Smooth muscle cell (in vitro differentiated cells): ENCODE data around the gene TPI1. TPM values are rescaled to one million over a fixed set of nuclear protein-coding genes. Genes with fewer than 3 reads are reported as not detected.
"Not testable (repeated sequence)": the region's sequence is repeated elsewhere in the genome, so short reads cannot be mapped to it uniquely, and the experiment has no call there.

Experiments used
- DNase-seq: peaks from one replicate; lab custom pipeline; 2025; ENCODE audit not compliant: unreplicated experiment; lab: John Stamatoyannopoulos, UW
- H2AFZ ChIP-seq: fragments of 200-600 bp; sonication (generic); 2 replicates; pipeline ENCODE4 v1.6.0; 2016; ENCODE audit warnings: antibody characterized with exemption, low read depth, mild to moderate bottlenecking
- H3F3A ChIP-seq: fragments of 200-600 bp; sonication (generic); 2 replicates; pipeline ENCODE4 v1.6.0; 2017; ENCODE audit warnings: antibody characterized with exemption, low read depth
- H3K27ac ChIP-seq: fragments of 200-600 bp; sonication (generic); 2 replicates; pipeline ENCODE4 v1.5.1; 2016; ENCODE audit warnings: low read depth, mild to moderate bottlenecking
- H3K27me3 ChIP-seq: fragments of 200-600 bp; sonication (generic); 2 replicates; pipeline ENCODE4 v1.6.1; 2016; ENCODE audit warnings: low read depth, mild to moderate bottlenecking
- H3K36me3 ChIP-seq: fragments of 200-600 bp; sonication (generic); 2 replicates; pipeline ENCODE4 v1.5.1; 2016; ENCODE audit warnings: low read depth
- H3K4me1 ChIP-seq: fragments of 200-600 bp; sonication (generic); 2 replicates; pipeline ENCODE4 v1.5.1; 2016; ENCODE audit warnings: low read depth
- H3K4me2 ChIP-seq: fragments of 200-600 bp; sonication (generic); 2 replicates; pipeline ENCODE4 v1.6.0; 2016; ENCODE audit warnings: mild to moderate bottlenecking
- H3K4me3 ChIP-seq: fragments of 200-600 bp; sonication (generic); 2 replicates; pipeline ENCODE4 v1.5.1; 2016; ENCODE audit warnings: mild to moderate bottlenecking
- H3K79me2 ChIP-seq: fragments of 200-600 bp; sonication (generic); 2 replicates; pipeline ENCODE4 v1.6.0; 2016; ENCODE audit warnings: low read depth, mild to moderate bottlenecking
- H3K9ac ChIP-seq: fragments of 200-600 bp; sonication (generic); 2 replicates; pipeline ENCODE4 v1.6.0; 2016; ENCODE audit warnings: low read depth
- H3K9me3 ChIP-seq: fragments of 200-600 bp; sonication (generic); replicated peaks from 2 replicates; pipeline ENCODE4 v1.5.1; 2016; ENCODE audit warnings: low read depth
- H4K20me1 ChIP-seq: fragments of 200-600 bp; sonication (generic); 2 replicates; pipeline ENCODE4 v1.6.0; 2016; ENCODE audit warnings: low read depth
- CTCF ChIP-seq: fragments of 200-600 bp; sonication (generic); IDR thresholded peaks from 2 replicates; pipeline ENCODE4 v1.5.1; 2017; ENCODE audit warnings: borderline replicate concordance, mild to moderate bottlenecking, antibody characterized with exemption; ENCODE audit not compliant: insufficient read depth, poor library complexity, severe bottlenecking
- WGBS: methylation state at CpG from one replicate; pipeline ENCODE4 v1.1.7; 2016; ENCODE audit warnings: low lambda C conversion rate; 5-methylcytosine and 5-hydroxymethylcytosine counted together
- polyA plus RNA-seq: library from polyadenylated mRNA; unstranded; fragments of >200 nt; fragmentation: Nextera tagmentation; extraction: Ambion mirVana; gene quantifications from 2 replicates; pipeline ENCODE4 v1.2.1, GENCODE V29; 2016
- total RNA-seq: library from RNA; depleted of rRNA; stranded (reverse); fragments of >200 nt; gene quantifications from 2 replicates; pipeline ENCODE4 v1.2.3, GENCODE V29; 2014

Gene TPI1
- total and polyA plus RNA-seq, 2 experiments from 2014 or later: 1,199 to 2,097 TPM

- no peak for TF ChIP-seq CTCF
- WGBS: 97% methylated on average over 5 of the region's 5 CpGs
- no peaks in the 10 kb centered on the region for H3F3A ChIP-seq
- H4K20me1 ChIP-seq: no peaks in the 10 kb centered on the region
- H3K36me3 ChIP-seq: no peaks in the 10 kb centered on the region
- no peak overlapping the region for H2AFZ ChIP-seq
- H3K4me3 ChIP-seq: no peak overlapping the region
- no peak overlapping the region for H3K9ac ChIP-seq
- no peaks in the 10 kb centered on the region for H3K79me2 ChIP-seq
- H3K9me3 ChIP-seq: no peaks in the 10 kb centered on the region
- no peak for DNase-seq
- H3K27me3 ChIP-seq: no peaks in the 10 kb centered on the region
- no peak overlapping the region for H3K4me2 ChIP-seq
- H3K4me1 ChIP-seq: peaks cover 5% of the 10 kb centered on the region
- H3K27ac ChIP-seq: no peak overlapping the region
Measured at GRCh38 chr12:6883252-6883651, 15.9 kb downstream of the TPI1 start.

GRCh38 chr12:6883683-6884082, 16.4 kb downstream of the TPI1 start:
- Histone ChIP-seq H3K4me1 (peaks cover 5% of the 10 kb centered on the region), H3F3A (no peaks in the 10 kb centered on the region), H3K79me2 (no peaks in the 10 kb centered on the region), H3K27me3 (no peaks in the 10 kb centered on the region), H4K20me1 (no peaks in the 10 kb centered on the region), H3K9me3 (no peaks in the 10 kb centered on the region), H3K4me2 (no peak overlapping the region), H3K4me3 (no peak overlapping the region), H2AFZ (no peak overlapping the region), H3K9ac (no peak overlapping the region), H3K36me3 (no peaks in the 10 kb centered on the region), H3K27ac (no peak overlapping the region)
- DNase-seq: no peak
- WGBS: 97% methylated on average over 11 of the region's 11 CpGs
- no peak for TF ChIP-seq CTCF

GRCh38 chr12:6884539-6884938, 17.2 kb downstream of the TPI1 start:
- Histone ChIP-seq H3K4me1 (peaks cover 5% of the 10 kb centered on the region), H3K79me2 (no peaks in the 10 kb centered on the region), H3K27me3 (no peaks in the 10 kb centered on the region), H3K4me2 (no peak overlapping the region), H3K9me3 (no peaks in the 10 kb centered on the region), H3F3A (no peaks in the 10 kb centered on the region), H3K4me3 (no peak overlapping the region), H3K36me3 (no peaks in the 10 kb centered on the region), H3K9ac (no peak overlapping the region), H3K27ac (no peak overlapping the region), H4K20me1 (no peaks in the 10 kb centered on the region), H2AFZ (no peak overlapping the region)
- no peak for TF ChIP-seq CTCF
- WGBS: 70% methylated on average over 22 of the region's 22 CpGs
- no peak for DNase-seq

- not testable (repeated sequence) for H3K4me3 ChIP-seq, H3K9me3 ChIP-seq, H3K27ac ChIP-seq, H4K20me1 ChIP-seq, H3K79me2 ChIP-seq, H2AFZ ChIP-seq, DNase-seq, H3K27me3 ChIP-seq, H3K9ac ChIP-seq, H3F3A ChIP-seq, H3K36me3 ChIP-seq, H3K4me2 ChIP-seq
- H3K4me1 ChIP-seq: peaks cover 12% of the 10 kb centered on the region
- WGBS: 44% methylated on average over 13 of the region's 15 CpGs
Measured at GRCh38 chr12:6886206-6886999, 19.1 kb downstream of the TPI1 start.
